Liver (tissue), 3 donors: ENCODE measurements around the gene DUS4L.

ENCODE experiments used
- GABPA ChIP-seq, 2 donors: IDR thresholded peaks in 1 of 2; conservative IDR thresholded peaks in 1 of 2; 2 replicates each; pipeline ENCODE4 v1.6.1; 2016; ENCODE audit warnings: antibody characterized with exemption in 2 of 2, mild to moderate bottlenecking in 1 of 2, moderate library complexity in 1 of 2
- JUND ChIP-seq, 2 donors: IDR thresholded peaks; 2 replicates each; pipeline ENCODE4 v1.6.1; 2016; ENCODE audit warnings: antibody characterized with exemption in 2 of 2
- NR2F2 ChIP-seq: IDR thresholded peaks from 2 replicates; pipeline ENCODE4 v1.6.1; 2016; ENCODE audit warnings: antibody characterized with exemption
- TAF1 ChIP-seq: conservative IDR thresholded peaks from 2 replicates; pipeline ENCODE4 v1.6.1; 2016; ENCODE audit warnings: antibody characterized with exemption, mild to moderate bottlenecking
- YY1 ChIP-seq: IDR thresholded peaks from 2 replicates; pipeline ENCODE4 v1.6.1; 2016; ENCODE audit warnings: antibody characterized with exemption, mild to moderate bottlenecking
- TF ChIP-seq, protein P1 (sequence below): fragments of 150-350 bp; IDR thresholded peaks from 2 replicates; pipeline ENCODE4 v1.5.1; 2017; ENCODE audit warnings: improper control_type of control experiment, low read depth, low read length; ENCODE audit not compliant: missing input control
- TF ChIP-seq, protein P2 (sequence below): IDR thresholded peaks from 2 replicates; pipeline ENCODE4 v1.6.1; 2016; ENCODE audit warnings: antibody characterized with exemption
- TF ChIP-seq, protein P3 (sequence below): IDR thresholded peaks from 2 replicates; pipeline ENCODE4 v1.6.1; 2016; ENCODE audit warnings: antibody characterized with exemption
- TF ChIP-seq, protein P4 (sequence below): IDR thresholded peaks from 2 replicates; pipeline ENCODE4 v1.6.1; 2016; ENCODE audit warnings: antibody characterized with exemption, mild to moderate bottlenecking
- donor health status: healthy.
- donor health status: healthy.

DNA sequence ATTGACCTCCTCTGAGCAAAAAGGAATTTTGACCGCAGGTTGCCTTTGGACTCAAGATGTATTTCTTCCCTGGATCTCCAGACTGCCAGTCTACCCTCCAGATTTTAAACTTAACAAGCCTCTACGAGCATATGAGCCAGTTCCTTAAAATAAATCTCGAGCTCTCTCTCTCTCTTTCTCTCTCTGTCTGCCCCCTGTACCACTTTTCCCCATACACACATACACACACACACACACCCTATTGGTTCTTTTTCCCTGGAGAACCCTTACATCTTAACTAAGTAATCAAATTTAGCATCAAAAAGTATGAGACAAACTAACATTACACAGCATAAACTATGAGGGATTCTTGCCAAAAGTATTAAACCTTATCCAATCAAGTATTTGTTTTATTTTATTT lies 27.6 kb downstream of the DUS4L start:
- TF ChIP-seq, protein P1, sequence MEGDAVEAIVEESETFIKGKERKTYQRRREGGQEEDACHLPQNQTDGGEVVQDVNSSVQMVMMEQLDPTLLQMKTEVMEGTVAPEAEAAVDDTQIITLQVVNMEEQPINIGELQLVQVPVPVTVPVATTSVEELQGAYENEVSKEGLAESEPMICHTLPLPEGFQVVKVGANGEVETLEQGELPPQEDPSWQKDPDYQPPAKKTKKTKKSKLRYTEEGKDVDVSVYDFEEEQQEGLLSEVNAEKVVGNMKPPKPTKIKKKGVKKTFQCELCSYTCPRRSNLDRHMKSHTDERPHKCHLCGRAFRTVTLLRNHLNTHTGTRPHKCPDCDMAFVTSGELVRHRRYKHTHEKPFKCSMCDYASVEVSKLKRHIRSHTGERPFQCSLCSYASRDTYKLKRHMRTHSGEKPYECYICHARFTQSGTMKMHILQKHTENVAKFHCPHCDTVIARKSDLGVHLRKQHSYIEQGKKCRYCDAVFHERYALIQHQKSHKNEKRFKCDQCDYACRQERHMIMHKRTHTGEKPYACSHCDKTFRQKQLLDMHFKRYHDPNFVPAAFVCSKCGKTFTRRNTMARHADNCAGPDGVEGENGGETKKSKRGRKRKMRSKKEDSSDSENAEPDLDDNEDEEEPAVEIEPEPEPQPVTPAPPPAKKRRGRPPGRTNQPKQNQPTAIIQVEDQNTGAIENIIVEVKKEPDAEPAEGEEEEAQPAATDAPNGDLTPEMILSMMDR: no peak
- TF ChIP-seq, protein P2, sequence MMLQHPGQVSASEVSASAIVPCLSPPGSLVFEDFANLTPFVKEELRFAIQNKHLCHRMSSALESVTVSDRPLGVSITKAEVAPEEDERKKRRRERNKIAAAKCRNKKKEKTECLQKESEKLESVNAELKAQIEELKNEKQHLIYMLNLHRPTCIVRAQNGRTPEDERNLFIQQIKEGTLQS: no peak
- TF ChIP-seq, protein P3, sequence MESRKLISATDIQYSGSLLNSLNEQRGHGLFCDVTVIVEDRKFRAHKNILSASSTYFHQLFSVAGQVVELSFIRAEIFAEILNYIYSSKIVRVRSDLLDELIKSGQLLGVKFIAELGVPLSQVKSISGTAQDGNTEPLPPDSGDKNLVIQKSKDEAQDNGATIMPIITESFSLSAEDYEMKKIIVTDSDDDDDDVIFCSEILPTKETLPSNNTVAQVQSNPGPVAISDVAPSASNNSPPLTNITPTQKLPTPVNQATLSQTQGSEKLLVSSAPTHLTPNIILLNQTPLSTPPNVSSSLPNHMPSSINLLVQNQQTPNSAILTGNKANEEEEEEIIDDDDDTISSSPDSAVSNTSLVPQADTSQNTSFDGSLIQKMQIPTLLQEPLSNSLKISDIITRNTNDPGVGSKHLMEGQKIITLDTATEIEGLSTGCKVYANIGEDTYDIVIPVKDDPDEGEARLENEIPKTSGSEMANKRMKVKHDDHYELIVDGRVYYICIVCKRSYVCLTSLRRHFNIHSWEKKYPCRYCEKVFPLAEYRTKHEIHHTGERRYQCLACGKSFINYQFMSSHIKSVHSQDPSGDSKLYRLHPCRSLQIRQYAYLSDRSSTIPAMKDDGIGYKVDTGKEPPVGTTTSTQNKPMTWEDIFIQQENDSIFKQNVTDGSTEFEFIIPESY: no peak
- no peak for TF ChIP-seq GABPA (IDR thresholded peaks at IDR 0.05 in 1 of 2, conservative IDR thresholded peaks at IDR 0.05 in 1 of 2)
- TF ChIP-seq, protein P4, sequence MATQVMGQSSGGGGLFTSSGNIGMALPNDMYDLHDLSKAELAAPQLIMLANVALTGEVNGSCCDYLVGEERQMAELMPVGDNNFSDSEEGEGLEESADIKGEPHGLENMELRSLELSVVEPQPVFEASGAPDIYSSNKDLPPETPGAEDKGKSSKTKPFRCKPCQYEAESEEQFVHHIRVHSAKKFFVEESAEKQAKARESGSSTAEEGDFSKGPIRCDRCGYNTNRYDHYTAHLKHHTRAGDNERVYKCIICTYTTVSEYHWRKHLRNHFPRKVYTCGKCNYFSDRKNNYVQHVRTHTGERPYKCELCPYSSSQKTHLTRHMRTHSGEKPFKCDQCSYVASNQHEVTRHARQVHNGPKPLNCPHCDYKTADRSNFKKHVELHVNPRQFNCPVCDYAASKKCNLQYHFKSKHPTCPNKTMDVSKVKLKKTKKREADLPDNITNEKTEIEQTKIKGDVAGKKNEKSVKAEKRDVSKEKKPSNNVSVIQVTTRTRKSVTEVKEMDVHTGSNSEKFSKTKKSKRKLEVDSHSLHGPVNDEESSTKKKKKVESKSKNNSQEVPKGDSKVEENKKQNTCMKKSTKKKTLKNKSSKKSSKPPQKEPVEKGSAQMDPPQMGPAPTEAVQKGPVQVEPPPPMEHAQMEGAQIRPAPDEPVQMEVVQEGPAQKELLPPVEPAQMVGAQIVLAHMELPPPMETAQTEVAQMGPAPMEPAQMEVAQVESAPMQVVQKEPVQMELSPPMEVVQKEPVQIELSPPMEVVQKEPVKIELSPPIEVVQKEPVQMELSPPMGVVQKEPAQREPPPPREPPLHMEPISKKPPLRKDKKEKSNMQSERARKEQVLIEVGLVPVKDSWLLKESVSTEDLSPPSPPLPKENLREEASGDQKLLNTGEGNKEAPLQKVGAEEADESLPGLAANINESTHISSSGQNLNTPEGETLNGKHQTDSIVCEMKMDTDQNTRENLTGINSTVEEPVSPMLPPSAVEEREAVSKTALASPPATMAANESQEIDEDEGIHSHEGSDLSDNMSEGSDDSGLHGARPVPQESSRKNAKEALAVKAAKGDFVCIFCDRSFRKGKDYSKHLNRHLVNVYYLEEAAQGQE: no peak
- no peak for TF ChIP-seq TAF1
- TF ChIP-seq NR2F2: no peak
- TF ChIP-seq YY1: no peak
- no peak for TF ChIP-seq JUND (IDR thresholded peaks at IDR 0.05)
